ENCODE data around the gene SDHAF1.

GRCh38 chr19:36023432-36023831, 28.4 kb downstream of the SDHAF1 start:
- no peak for TF ChIP-seq CTCF (IDR thresholded peaks at IDR 0.05)
- TF ChIP-seq POLR2AphosphoS5 (IDR thresholded peaks at IDR 0.05), result no peak

Measured in stomach (tissue), 4 donors.